ENCODE data around the gene CXCR4. TPM values are rescaled to one million over a fixed set of nuclear protein-coding genes. Genes with fewer than 3 reads are reported as not detected.

CXCR4 gene
- 45.6 TPM for polyA plus RNA-seq (2012; ENCODE audit: missing spikeins)

GRCh38 chr2:136117909-136118818 is at the start of gene CXCR4:
Gene CXCR4, minus strand, starts transcription at chr2:136118149. Its CDS starts 89 bp downstream, at chr2:136118060.
- TF ChIP-seq POLR2AphosphoS5 (IDR thresholded peaks at IDR 0.05; ENCODE audit: low read depth, low read length) (peak; percentile 99), POLR2A (IDR thresholded peaks at IDR 0.05; ENCODE audit: low read depth, low read length) (peak; percentile 99), TAF1 (IDR thresholded peaks at IDR 0.05; ENCODE audit: borderline replicate concordance, low read depth, low read length) (peak; percentile 93)
- DNase-seq (ENCODE audit: insufficient read length) (peak; percentile 75), FAIRE-seq (no peak)

- TF ChIP-seq POLR2AphosphoS5 (IDR thresholded peaks at IDR 0.05; ENCODE audit: low read depth, low read length) (no peak), POLR2A (IDR thresholded peaks at IDR 0.05; ENCODE audit: low read depth, low read length) (no peak), TAF1 (IDR thresholded peaks at IDR 0.05; ENCODE audit: borderline replicate concordance, low read depth, low read length) (no peak)
- FAIRE-seq = no peak
- no peak for DNase-seq (ENCODE audit: insufficient read length)
These were observed 46.4 kb upstream of the CXCR4 start for GRCh38 chr2:136164280-136164776.

DNA sequence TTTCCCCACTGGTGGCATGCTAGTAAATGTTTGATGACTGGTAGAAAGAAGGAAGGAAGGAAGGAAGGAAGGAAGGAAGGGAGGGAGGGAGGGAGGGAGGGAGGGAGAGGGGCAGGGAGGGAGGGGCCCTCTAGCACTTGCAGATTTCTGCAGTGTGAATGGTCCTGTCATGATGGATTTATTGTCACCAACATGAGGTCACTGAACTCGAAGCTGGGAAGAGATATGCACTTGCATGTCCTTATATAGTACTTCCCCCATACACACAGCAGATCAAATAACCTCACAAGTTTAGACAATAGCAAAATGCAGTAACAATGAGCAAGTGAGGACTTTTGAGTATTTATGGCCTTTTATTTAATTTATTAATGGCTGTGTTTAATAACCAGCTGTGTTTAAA is 44.5 kb upstream of the CXCR4 start:
- FAIRE-seq = no peak
- no peak for DNase-seq (ENCODE audit: insufficient read length)
- TF ChIP-seq POLR2AphosphoS5 (IDR thresholded peaks at IDR 0.05; ENCODE audit: low read depth, low read length) (no peak), TAF1 (IDR thresholded peaks at IDR 0.05; ENCODE audit: borderline replicate concordance, low read depth, low read length) (no peak), POLR2A (IDR thresholded peaks at IDR 0.05; ENCODE audit: low read depth, low read length) (no peak)

GRCh38 chr2:136156411-136156810 is 38.5 kb upstream of the CXCR4 start:
- TF ChIP-seq POLR2A (IDR thresholded peaks at IDR 0.05; ENCODE audit: low read depth, low read length) = no peak
- no peak for TF ChIP-seq TAF1 (IDR thresholded peaks at IDR 0.05; ENCODE audit: borderline replicate concordance, low read depth, low read length)
- TF ChIP-seq POLR2AphosphoS5 (IDR thresholded peaks at IDR 0.05; ENCODE audit: low read depth, low read length) = no peak
- DNase-seq (ENCODE audit: insufficient read length) = no peak
- FAIRE-seq = peak; percentile 27

GRCh38 chr2:136154384-136154783 is 36.4 kb upstream of the CXCR4 start:
- DNase-seq (ENCODE audit: insufficient read length) (no peak), FAIRE-seq (no peak)

GRCh38 chr2:136151021-136151971 is 33.3 kb upstream of the CXCR4 start:
- no peak for FAIRE-seq
- no peak for TF ChIP-seq POLR2A (IDR thresholded peaks at IDR 0.05; ENCODE audit: low read depth, low read length)
- no peak for TF ChIP-seq TAF1 (IDR thresholded peaks at IDR 0.05; ENCODE audit: borderline replicate concordance, low read depth, low read length)
- no peak for TF ChIP-seq POLR2AphosphoS5 (IDR thresholded peaks at IDR 0.05; ENCODE audit: low read depth, low read length)
- DNase-seq (ENCODE audit: insufficient read length) = no peak

More at GRCh38 chr2:136154384-136154783, 36.4 kb upstream of the CXCR4 start:
- TF ChIP-seq POLR2A (IDR thresholded peaks at IDR 0.05; ENCODE audit: low read depth, low read length) (no peak), TAF1 (IDR thresholded peaks at IDR 0.05; ENCODE audit: borderline replicate concordance, low read depth, low read length) (no peak), POLR2AphosphoS5 (IDR thresholded peaks at IDR 0.05; ENCODE audit: low read depth, low read length) (no peak)

DNA sequence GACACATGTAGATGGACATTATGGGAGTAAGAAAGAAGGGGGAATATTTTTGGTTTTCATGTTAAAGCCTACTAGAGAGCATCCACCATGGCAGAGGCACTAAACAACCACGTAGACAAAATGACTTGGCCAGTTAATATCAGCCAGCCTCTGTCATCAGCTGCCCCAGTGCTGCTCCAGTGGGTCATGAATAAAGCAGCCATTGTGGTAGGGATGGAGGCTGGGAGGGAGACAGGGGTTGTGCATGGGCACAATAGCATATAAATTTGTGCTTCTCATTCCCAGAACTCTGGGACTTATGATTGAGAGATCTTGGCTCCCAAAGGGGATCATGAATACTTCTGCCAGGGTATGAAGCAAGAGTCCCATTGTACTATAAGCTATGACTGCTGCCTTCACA is 31.1 kb upstream of the CXCR4 start:
- no peak for TF ChIP-seq TAF1 (IDR thresholded peaks at IDR 0.05; ENCODE audit: borderline replicate concordance, low read depth, low read length)
- TF ChIP-seq POLR2A (IDR thresholded peaks at IDR 0.05; ENCODE audit: low read depth, low read length) = no peak
- no peak for TF ChIP-seq POLR2AphosphoS5 (IDR thresholded peaks at IDR 0.05; ENCODE audit: low read depth, low read length)
- FAIRE-seq (no peak), DNase-seq (ENCODE audit: insufficient read length) (no peak)

DNA sequence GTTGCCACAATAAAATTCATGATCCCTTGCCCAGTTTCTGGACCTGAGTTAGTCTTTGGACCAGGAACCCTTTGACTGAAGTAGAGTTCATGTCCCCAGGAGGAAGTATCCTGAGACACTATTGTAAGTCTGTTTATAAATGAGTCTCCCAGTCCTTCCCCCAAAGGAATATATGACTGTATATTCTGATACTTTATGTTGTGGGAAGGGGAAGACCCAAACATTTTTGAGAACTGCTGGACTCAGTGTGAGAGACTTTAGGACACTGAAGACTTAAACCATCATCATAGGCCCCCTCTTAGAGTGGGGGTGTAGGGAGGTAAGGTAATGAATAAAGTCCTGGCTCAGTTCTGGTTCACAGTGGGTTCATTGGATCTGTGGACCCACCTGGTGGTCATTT is 28.6 kb upstream of the CXCR4 start:
- FAIRE-seq = no peak

GRCh38 chr2:136143603-136144451 is 25.9 kb upstream of the CXCR4 start:
- FAIRE-seq (no peak), DNase-seq (ENCODE audit: insufficient read length) (no peak)

More for the DNA sequence above, 28.6 kb upstream of the CXCR4 start:
- no peak for DNase-seq (ENCODE audit: insufficient read length)
- TF ChIP-seq POLR2A (IDR thresholded peaks at IDR 0.05; ENCODE audit: low read depth, low read length) (no peak), TAF1 (IDR thresholded peaks at IDR 0.05; ENCODE audit: borderline replicate concordance, low read depth, low read length) (no peak), POLR2AphosphoS5 (IDR thresholded peaks at IDR 0.05; ENCODE audit: low read depth, low read length) (no peak)

GRCh38 chr2:136141510-136142149 is 23.7 kb upstream of the CXCR4 start:
- DNase-seq (ENCODE audit: insufficient read length) = no peak

More at GRCh38 chr2:136143603-136144451, 25.9 kb upstream of the CXCR4 start:
- no peak for TF ChIP-seq TAF1 (IDR thresholded peaks at IDR 0.05; ENCODE audit: borderline replicate concordance, low read depth, low read length)
- TF ChIP-seq POLR2A (IDR thresholded peaks at IDR 0.05; ENCODE audit: low read depth, low read length) = no peak
- TF ChIP-seq POLR2AphosphoS5 (IDR thresholded peaks at IDR 0.05; ENCODE audit: low read depth, low read length) = no peak

More at GRCh38 chr2:136141510-136142149, 23.7 kb upstream of the CXCR4 start:
- FAIRE-seq = no peak
- TF ChIP-seq TAF1 (IDR thresholded peaks at IDR 0.05; ENCODE audit: borderline replicate concordance, low read depth, low read length) (no peak), POLR2A (IDR thresholded peaks at IDR 0.05; ENCODE audit: low read depth, low read length) (no peak), POLR2AphosphoS5 (IDR thresholded peaks at IDR 0.05; ENCODE audit: low read depth, low read length) (no peak)
